Astrocyte (in vitro differentiated cells and primary cell): ENCODE data around the gene GRIP1.

Source experiments
- EZH2 ChIP-seq: IDR thresholded peaks from 2 replicates; pipeline ENCODE4 v1.6.1; 2012; ENCODE audit warnings: mild to moderate bottlenecking, low read length, inconsistent platforms; ENCODE audit not compliant: insufficient read depth
- TF ChIP-seq, protein P1 (sequence below): IDR thresholded peaks from 2 replicates; pipeline ENCODE4 v1.5.1; 2011; ENCODE audit warnings: low read depth, mild to moderate bottlenecking, inconsistent platforms, low read length, moderate library complexity; ENCODE audit not compliant: insufficient read depth

DNA sequence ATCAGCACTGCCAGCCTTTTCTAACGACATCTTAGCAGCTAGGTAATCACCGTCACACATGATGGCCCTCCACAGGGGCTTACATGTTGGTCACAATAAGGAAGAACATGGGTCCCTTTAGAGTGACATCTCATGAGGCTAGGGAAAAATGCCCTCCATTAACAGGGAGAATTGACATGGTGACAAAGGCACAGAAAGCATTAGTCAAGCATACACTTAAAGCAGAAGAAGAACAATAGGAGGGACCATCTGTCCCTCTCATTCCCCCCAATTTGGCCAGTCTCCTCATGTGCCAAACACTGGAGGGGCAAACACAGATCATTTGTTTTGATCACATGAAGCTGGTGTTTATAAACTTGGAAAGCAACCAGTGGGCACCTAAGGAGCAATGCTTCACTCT lies 78.0 kb downstream of the GRIP1 start:
- no peak for TF ChIP-seq EZH2
- TF ChIP-seq, protein P1, sequence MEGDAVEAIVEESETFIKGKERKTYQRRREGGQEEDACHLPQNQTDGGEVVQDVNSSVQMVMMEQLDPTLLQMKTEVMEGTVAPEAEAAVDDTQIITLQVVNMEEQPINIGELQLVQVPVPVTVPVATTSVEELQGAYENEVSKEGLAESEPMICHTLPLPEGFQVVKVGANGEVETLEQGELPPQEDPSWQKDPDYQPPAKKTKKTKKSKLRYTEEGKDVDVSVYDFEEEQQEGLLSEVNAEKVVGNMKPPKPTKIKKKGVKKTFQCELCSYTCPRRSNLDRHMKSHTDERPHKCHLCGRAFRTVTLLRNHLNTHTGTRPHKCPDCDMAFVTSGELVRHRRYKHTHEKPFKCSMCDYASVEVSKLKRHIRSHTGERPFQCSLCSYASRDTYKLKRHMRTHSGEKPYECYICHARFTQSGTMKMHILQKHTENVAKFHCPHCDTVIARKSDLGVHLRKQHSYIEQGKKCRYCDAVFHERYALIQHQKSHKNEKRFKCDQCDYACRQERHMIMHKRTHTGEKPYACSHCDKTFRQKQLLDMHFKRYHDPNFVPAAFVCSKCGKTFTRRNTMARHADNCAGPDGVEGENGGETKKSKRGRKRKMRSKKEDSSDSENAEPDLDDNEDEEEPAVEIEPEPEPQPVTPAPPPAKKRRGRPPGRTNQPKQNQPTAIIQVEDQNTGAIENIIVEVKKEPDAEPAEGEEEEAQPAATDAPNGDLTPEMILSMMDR: no peak
